LNCAP (cell line): ENCODE results near the gene RGS4.

ENCODE experiments used
- TF ChIP-seq, protein P1 (sequence below): fragments of 450-650 bp; IDR thresholded peaks from 2 replicates; pipeline ENCODE4 v1.5.1; 2017; ENCODE audit warnings: mild to moderate bottlenecking

The RGS4 gene

DNA sequence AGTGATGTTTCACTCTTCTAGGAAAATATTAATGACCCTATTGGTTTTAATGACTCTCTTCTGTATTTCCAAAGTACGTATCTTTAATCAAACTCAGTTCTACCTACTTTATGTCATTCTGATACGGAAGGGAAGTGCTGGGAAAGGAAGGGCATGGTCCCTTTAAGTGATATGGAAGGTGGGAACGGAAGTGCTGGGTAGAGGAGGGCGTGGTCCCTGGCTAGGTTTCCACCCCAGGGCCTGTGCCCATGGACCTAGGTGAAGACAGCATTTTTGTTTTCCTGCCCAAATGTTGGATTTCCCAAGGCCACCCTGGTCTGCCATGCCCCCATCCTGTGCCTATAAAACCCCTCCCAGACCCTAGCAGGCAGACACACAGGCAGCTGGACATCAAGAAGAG is 24.0 kb downstream of the RGS4 start:
- TF ChIP-seq, protein P1, sequence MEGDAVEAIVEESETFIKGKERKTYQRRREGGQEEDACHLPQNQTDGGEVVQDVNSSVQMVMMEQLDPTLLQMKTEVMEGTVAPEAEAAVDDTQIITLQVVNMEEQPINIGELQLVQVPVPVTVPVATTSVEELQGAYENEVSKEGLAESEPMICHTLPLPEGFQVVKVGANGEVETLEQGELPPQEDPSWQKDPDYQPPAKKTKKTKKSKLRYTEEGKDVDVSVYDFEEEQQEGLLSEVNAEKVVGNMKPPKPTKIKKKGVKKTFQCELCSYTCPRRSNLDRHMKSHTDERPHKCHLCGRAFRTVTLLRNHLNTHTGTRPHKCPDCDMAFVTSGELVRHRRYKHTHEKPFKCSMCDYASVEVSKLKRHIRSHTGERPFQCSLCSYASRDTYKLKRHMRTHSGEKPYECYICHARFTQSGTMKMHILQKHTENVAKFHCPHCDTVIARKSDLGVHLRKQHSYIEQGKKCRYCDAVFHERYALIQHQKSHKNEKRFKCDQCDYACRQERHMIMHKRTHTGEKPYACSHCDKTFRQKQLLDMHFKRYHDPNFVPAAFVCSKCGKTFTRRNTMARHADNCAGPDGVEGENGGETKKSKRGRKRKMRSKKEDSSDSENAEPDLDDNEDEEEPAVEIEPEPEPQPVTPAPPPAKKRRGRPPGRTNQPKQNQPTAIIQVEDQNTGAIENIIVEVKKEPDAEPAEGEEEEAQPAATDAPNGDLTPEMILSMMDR: no peak

DNA sequence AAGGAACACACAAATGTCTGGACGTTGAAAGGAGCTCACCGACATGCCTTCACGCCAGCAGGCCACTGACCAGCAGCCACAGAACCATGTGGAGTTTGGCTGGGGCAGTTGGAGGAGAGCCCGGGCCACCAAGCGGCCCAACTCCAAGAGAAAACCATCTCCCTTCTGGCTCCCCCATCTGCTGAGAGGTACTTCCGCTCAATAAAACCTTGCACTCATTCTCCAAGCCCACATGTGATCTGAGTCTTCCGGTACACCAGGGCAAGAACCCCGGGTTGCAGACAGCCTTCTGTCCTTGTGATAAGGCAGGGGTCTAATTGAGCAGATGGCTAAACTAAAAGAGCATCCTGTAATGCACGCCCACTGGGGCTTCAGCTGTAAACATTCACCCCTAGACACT is 24.4 kb downstream of the RGS4 start:
- TF ChIP-seq, protein P1: no peak

DNA sequence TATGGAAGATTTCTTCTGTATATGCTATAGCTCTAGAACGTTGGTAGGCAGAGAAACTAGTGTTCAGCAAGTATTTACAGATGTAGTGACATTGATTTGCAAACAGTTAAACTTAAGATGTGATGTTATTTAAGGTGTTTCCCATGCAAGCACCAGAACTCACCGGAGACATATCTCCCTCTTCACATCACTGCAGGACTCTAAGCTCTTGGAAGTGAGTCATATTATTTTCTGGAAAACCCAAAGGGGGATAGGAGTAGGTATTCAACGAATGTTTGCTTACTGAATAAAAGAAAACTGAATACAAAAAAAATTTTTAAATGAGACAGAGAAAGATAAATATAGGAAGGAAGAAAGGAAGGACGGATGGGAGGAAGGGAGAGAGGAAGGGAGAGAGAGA is 25.0 kb downstream of the RGS4 start:
- TF ChIP-seq, protein P1: no peak

DNA sequence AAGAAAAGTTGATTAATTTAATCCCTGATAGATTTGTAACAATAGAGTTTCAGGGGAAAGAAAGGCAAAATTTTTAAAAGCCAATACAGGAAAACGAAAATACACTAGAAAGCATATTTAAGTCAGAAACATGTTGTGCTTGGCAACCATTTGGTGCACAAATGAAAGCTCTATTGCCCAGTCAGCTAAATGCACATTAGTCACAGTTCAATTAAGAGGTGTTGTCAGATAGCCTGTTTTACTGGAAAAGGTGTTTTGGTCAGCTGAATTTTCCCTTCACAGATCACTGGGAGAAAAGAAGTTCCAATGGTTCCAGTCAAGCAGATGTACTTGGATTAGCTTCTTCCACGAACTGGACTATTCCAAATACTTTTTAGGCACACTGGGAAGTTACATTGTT is 25.4 kb downstream of the RGS4 start:
- TF ChIP-seq, protein P1: no peak

DNA sequence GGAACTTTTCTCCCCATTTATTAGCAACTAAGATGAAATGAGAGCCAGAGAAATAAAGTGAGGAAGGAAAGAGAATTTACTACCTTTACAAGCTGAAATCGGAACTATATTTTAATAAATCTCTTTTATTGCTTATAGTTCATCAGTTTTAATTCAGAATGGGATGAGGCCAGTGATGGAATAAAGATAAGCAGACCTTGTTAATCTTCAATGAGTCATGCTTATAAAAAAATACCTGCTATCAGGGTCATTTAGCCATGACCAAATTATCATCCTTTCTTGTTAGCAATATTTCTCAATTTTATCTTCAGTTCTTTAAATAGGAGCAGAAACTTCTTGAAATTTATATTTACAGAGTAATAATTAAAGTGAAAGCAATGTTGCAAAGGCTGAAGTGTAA is 26.1 kb downstream of the RGS4 start:
- TF ChIP-seq, protein P1: no peak

DNA sequence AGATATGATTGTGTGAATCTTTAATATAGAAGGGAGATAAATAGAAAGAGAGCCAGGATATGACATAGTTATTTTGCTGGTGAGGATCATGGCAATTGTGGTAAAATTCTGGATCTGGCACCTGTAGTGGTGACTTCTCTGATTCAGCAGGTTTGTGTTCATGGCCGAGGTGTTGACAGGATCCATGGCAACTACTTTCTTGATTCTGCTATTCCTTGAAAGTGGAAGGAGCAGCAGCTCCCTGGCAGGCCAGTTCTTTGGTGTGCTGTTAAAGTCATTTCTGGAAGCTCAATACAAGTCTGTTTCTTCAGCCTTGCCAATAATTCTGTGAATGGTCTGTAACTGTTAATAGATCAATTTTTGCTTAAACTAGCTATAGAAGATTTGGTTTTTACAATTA is 33.4 kb downstream of the RGS4 start:
- TF ChIP-seq, protein P1: no peak

DNA sequence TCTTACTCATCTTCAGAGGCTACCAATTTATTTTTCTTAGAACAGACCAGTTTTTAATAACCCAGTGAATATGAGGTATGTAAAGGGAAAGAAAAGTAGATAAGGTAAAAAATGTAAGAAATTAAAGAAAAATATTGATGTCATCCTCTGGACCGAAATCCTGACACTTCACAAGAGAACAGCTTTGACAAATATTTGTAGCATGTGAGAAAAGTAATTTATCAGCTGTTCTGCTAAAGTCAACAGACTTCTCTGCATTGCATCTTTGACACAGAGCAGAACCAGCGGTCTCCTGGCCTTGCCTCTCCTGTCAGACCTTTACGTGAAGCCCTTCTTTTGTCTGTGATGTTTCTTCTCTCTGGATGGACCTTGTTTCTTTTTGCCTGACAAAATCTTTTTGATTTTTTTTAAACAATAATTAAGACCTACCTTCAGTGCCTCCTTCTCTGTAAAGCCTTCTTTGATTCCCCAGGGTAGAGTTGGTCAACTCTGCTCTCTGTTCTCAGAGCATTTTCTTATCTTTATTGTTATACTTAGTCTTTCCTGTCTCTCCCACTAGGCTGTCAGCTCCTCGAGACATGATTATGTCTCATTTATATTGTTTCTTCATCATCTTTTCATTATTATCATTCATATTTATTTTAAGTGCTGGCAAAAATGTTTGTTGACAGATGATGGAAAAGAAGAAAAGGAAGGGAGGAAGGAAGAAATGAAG is 35.4 kb downstream of the RGS4 start:
- TF ChIP-seq, protein P1: no peak
